ENCODE results near the gene DOK7.

Gene DOK7

GRCh38 chr4:3501126-3501824, 38.2 kb downstream of the DOK7 start:
- no peak overlapping the region for H3K27ac ChIP-seq
- TF ChIP-seq ZFX (IDR thresholded peaks at IDR 0.05): no peak
- no peak for TF ChIP-seq CTCF (conservative IDR thresholded peaks at IDR 0.05)

GRCh38 chr4:3501825-3502425, 38.8 kb downstream of the DOK7 start:
- no peak overlapping the region for H3K27ac ChIP-seq
- TF ChIP-seq CTCF (conservative IDR thresholded peaks at IDR 0.05) (no peak), ZFX (IDR thresholded peaks at IDR 0.05) (no peak)

- TF ChIP-seq CTCF (conservative IDR thresholded peaks at IDR 0.05): no peak
- no peak for TF ChIP-seq ZFX (IDR thresholded peaks at IDR 0.05)
- no peak overlapping the region for H3K27ac ChIP-seq
Observed at GRCh38 chr4:3502941-3503936, 40.1 kb downstream of the DOK7 start.

- no peak overlapping the region for H3K27ac ChIP-seq
- no peak for TF ChIP-seq CTCF (conservative IDR thresholded peaks at IDR 0.05)
- TF ChIP-seq ZFX (IDR thresholded peaks at IDR 0.05): no peak
Observed at GRCh38 chr4:3505231-3505630, 42.1 kb downstream of the DOK7 start.

- TF ChIP-seq CTCF (conservative IDR thresholded peaks at IDR 0.05): no peak
- TF ChIP-seq ZFX (IDR thresholded peaks at IDR 0.05): no peak
- no peak overlapping the region for H3K27ac ChIP-seq
Observed at GRCh38 chr4:3508542-3508941, 45.4 kb downstream of the DOK7 start.

GRCh38 chr4:3510481-3510880, 47.4 kb downstream of the DOK7 start:
- no peak for TF ChIP-seq ZFX (IDR thresholded peaks at IDR 0.05)
- TF ChIP-seq CTCF (conservative IDR thresholded peaks at IDR 0.05): no peak
- no peak overlapping the region for H3K27ac ChIP-seq

All from C4-2B (cell line).